ENCODE measurements around the gene ARHGAP18.

Gene ARHGAP18

DNA sequence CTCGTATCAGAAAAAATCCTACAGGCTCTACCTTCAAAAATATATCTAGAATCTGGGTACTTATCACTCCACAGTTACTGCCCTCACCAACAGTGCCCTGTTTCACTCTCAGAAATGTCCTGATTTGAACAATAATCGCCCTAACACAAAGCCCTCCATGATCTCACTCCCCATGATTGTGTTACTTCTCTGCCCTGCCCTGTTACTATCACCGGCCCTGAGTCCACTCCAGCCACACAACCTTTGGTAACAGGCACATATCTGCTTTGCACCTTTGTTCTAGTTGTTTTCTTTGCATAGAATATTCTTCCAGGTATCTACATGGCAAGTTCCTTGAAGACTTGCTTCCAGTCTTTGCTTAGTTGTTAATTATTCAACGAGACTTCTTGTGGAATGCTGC lies 142.0 kb downstream of the ARHGAP18 start:
- DNase-seq: no peak

DNA sequence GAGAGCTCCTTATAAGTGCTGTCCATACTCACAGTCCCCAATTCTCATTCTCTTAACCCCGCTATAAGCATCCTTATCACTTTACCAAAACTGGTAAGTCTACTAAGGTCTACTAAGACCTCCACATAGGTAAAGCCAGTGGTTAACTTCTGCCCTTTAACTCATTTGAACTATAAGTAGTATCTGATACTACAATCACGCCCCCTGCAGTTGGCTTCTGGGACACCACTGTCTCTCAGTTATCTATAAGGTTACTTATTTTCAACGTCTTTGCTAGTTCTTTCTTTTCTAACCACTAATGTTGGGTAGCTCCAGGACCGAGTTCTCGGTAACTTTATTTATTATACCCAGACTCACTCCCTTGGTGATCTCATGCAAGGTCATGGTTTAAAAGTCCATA lies 142.6 kb downstream of the ARHGAP18 start:
- no peak for DNase-seq

- no peak for DNase-seq
Observed at GRCh38 chr6:129565811-129566210, 144.2 kb downstream of the ARHGAP18 start.

DNA sequence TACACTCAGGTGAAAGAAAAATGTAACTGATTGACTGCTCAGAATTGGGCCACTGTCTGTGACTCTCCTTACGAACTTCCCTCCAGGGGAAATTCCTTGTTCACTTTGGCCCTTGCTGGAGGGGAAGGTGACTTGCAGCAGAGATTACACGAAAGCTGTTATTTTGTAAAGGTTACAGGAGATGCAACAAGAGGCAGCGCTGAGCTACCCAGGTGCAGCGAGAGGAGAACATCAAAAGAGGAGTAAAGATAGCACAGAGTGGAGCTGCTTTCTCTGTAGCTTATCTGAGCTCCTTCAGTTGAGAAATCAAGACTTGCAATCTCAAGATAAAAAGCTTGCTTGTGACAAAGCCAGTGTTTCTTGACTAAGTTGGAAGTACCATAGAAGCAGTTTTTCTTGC lies 144.6 kb downstream of the ARHGAP18 start:
- DNase-seq: no peak

- no peak for DNase-seq
Observed at GRCh38 chr6:129558248-129558647, 151.7 kb downstream of the ARHGAP18 start.

DNA sequence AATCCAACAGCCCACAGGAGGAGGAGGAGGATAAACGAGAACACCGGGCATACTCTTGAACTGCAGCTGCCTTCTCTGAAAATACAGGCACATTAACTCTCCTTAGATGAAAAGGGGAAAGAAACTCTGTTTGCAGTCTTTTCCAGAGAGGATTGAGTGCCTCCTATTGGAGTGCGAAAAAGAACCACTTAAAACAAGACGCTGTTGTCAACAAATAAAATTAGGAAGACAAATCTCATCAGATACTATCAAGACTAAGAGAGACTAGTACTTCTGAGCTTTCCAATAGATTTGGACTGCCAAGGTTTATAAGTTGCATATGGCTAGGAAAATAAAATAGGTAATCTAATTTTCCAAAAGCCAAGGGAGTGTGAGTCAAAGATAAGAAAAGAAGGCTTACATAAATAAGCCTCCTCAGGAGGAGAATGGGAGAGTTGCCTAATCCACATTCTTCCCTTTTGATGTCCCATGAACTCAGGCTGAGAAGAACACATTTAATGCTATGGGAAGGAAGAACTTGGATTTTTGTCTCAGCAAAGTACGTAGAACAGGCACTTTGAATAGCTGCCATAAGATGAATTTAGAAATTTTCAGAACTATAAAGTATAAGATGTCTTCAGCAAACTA lies 154.7 kb downstream of the ARHGAP18 start:
- DNase-seq: no peak

- DNase-seq: no peak
Observed at GRCh38 chr6:129552413-129552812, 157.6 kb downstream of the ARHGAP18 start.

DNA sequence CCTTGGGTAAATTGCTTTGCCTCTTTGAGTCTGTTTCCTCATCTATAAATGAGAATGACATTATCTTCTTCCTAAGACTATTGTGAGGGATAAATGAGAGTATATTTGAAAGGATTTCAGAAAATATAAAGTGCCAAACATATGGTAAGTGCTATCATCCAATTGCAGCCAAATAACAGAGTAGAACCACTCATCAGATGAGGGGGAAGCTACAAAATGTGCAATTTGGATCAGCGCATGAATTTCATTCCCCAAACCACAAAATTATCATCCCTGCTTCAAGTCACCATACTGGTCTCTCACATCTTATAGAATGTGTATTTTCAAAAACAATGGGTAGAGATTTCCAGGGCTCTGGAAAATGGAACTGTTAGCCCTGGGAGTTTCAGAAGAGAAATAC lies 158.5 kb downstream of the ARHGAP18 start:
- no peak for DNase-seq

- no peak for DNase-seq
Observed at GRCh38 chr6:129546702-129547101, 163.3 kb downstream of the ARHGAP18 start.

- no peak for DNase-seq
Observed at GRCh38 chr6:129544892-129545612, 164.9 kb downstream of the ARHGAP18 start.

DNA sequence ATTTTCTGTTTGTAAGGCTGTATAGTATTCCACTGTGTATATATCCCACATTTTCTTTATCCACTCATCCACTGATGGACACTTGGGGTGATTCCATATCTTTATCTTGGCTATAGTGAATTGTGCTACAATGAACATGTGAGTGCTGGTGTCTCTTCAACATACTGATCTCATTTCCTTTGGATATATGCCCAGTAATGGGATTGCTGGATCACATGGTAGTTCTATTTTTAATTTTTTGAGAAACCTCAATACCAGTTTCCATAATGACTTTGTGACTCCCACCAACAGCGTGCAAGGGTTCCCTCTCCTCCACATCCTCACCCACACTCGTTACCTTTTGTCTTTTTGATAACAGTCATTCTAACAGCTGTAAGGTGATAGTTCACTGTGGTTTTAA lies 166.0 kb downstream of the ARHGAP18 start:
- no peak for DNase-seq

- DNase-seq: no peak
Observed at GRCh38 chr6:129542705-129543104, 167.3 kb downstream of the ARHGAP18 start.

- DNase-seq: no peak
Observed at GRCh38 chr6:129539032-129539431, 170.9 kb downstream of the ARHGAP18 start.

- no peak for DNase-seq
Observed at GRCh38 chr6:129536271-129536670, 173.7 kb downstream of the ARHGAP18 start.

- DNase-seq: no peak
Observed at GRCh38 chr6:129534926-129535325, 175.1 kb downstream of the ARHGAP18 start.

Measured in bone marrow (tissue), 2 donors.